HCT116 (cell line): ENCODE results near the gene CAPN1. TPM values are rescaled to one million over a fixed set of nuclear protein-coding genes. Genes with fewer than 3 reads are reported as not detected.

Source experiments
- ATAC-seq: fragments of 200-7000 bp; cut with Tn5 transposase; 2 replicates; pipeline ENCODE4 v1.9.1; 2020; ENCODE audit warnings: mild to moderate bottlenecking, moderate library complexity
- BruUV-seq: library from RNA; stranded (reverse); fragments of 400-500 nt; replicated peaks from 2 replicates; lab custom pipeline; 2021; lab: Mats Ljungman, UMichigan
- CTCF ChIA-PET: fragments of 300-600 bp; sonication (Branson Sonifier 250); formaldehyde crosslinking; loops from one replicate; lab custom pipeline; 2021; ENCODE audit warnings: antibody characterized with exemption; lab: Charles Lee
- POLR2A ChIA-PET: fragments of 300-600, 350-600 bp; sonication (Branson Sonifier 250); formaldehyde crosslinking; loops from one replicate; lab custom pipeline; 2021; ENCODE audit warnings: antibody characterized with exemption; lab: Charles Lee
- RAD21 ChIA-PET, 2 experiments: fragments of 300-600 bp; sonication (Branson Sonifier 250); formaldehyde crosslinking; loops; one replicate each; lab custom pipeline; 2023; ENCODE audit warnings: low total read pairs in 2 of 2; ENCODE audit not compliant: uncharacterized antibody in 2 of 2, unreplicated experiment in 2 of 2, low non-redundant PET in 1 of 2; lab: Charles Lee
- DNase-seq: peaks from one replicate; pipeline ENCODE4 v3.0.0-alpha.2; 2010; ENCODE audit warnings: low read depth, low spot score
- H2AFZ ChIP-seq: fragments of 200-600 bp; shearing (Covaris generic), sonication (generic); 2 replicates; pipeline ENCODE4 v1.6.1; 2017; ENCODE audit warnings: low read depth, mixed run types, mixed read lengths, antibody characterized with exemption, low read length; ENCODE audit not compliant: poor library complexity, severe bottlenecking
- H3K27ac ChIP-seq: 2 replicates; pipeline ENCODE4 v1.5.1; 2012; ENCODE audit warnings: low read depth, low read length
- H3K27me3 ChIP-seq: fragments of 200-600 bp; sonication (generic); 2 replicates; pipeline ENCODE4 v1.6.1; 2016; ENCODE audit warnings: mixed run types, low read length, mixed read lengths; ENCODE audit not compliant: insufficient read depth
- H3K36me3 ChIP-seq, 2 experiments: fragments of 200-500 bp in 1 of 2; fragments of 200-600 bp in 1 of 2; sonication (Bioruptor generic) in 1 of 2; sonication (generic) in 1 of 2; 2 replicates each; pipeline versions ENCODE4 v1.5.1 to v1.6.1; 2014 to 2016; ENCODE audit warnings: low read length in 2 of 2, inconsistent platforms in 1 of 2, mixed read lengths in 1 of 2, mixed run types in 1 of 2; ENCODE audit not compliant: insufficient read depth in 2 of 2, control insufficient read depth in 1 of 2
- H3K4me1 ChIP-seq, 2 experiments: fragments of 200-600 bp in 1 of 2; sonication (generic) in 1 of 2; 2 replicates each; pipeline versions ENCODE4 v1.5.1 to v1.6.1; 2012 to 2017; ENCODE audit warnings: low read length in 2 of 2, inconsistent platforms in 1 of 2, mild to moderate bottlenecking in 1 of 2, mixed read lengths in 1 of 2, mixed run types in 1 of 2, moderate library complexity in 1 of 2; ENCODE audit not compliant: insufficient read depth in 2 of 2, control insufficient read depth in 1 of 2
- H3K4me2 ChIP-seq: fragments of 200-600 bp; sonication (generic); 2 replicates; pipeline ENCODE4 v1.6.1; 2017; ENCODE audit warnings: mixed run types, low read length, mixed read lengths
- H3K4me3 ChIP-seq, 2 experiments: fragments of 200-600 bp in 1 of 2; sonication (generic) in 1 of 2; replicated peaks in 1 of 2; 2 replicates each; pipeline ENCODE4 v1.5.1; 2011 to 2016; ENCODE audit warnings: low read length in 2 of 2, control low read depth in 1 of 2, low read depth in 1 of 2, mild to moderate bottlenecking in 1 of 2, mixed read lengths in 1 of 2, mixed run types in 1 of 2
- H3K79me2 ChIP-seq: fragments of 200-600 bp; sonication (generic); 2 replicates; pipeline ENCODE4 v1.6.1; 2017; ENCODE audit warnings: mild to moderate bottlenecking, mixed run types, low read length, moderate library complexity, mixed read lengths; ENCODE audit not compliant: insufficient read depth
- H3K9ac ChIP-seq: fragments of 200-600 bp; sonication (generic); 2 replicates; pipeline ENCODE4 v1.6.1; 2016; ENCODE audit warnings: low read length, mixed read lengths
- H3K9me2 ChIP-seq: fragments of 200-600 bp; sonication (generic), shearing (Covaris generic); 2 replicates; pipeline ENCODE4 v1.6.1; 2017; ENCODE audit warnings: mixed run types, mild to moderate bottlenecking, moderate library complexity; ENCODE audit not compliant: insufficient read depth
- H3K9me3 ChIP-seq, 2 experiments: fragments of 200-500 bp in 1 of 2; fragments of 200-600 bp in 1 of 2; sonication (Bioruptor generic) in 1 of 2; sonication (generic) in 1 of 2; 2 replicates each; pipeline ENCODE4 v1.6.1; 2014 to 2017; ENCODE audit warnings: low read length in 2 of 2, mixed read lengths in 2 of 2, inconsistent platforms in 1 of 2, low read depth in 1 of 2, mild to moderate bottlenecking in 1 of 2, mixed run types in 1 of 2, moderate library complexity in 1 of 2; ENCODE audit not compliant: control insufficient read depth in 1 of 2, insufficient read depth in 1 of 2
- H4K20me1 ChIP-seq: fragments of 200-600 bp; sonication (generic), shearing (Covaris generic); 2 replicates; pipeline ENCODE4 v1.6.1; 2017; ENCODE audit warnings: mixed run types, mild to moderate bottlenecking, moderate library complexity; ENCODE audit not compliant: insufficient read depth
- CEBPB ChIP-seq: IDR thresholded peaks from 2 replicates; pipeline ENCODE4 v1.6.1; 2012; ENCODE audit warnings: low read depth
- CTCF ChIP-seq, 3 experiments: fragments of 200-600 bp in 1 of 3; sonication (generic) in 1 of 3; IDR thresholded peaks in 2 of 3; conservative IDR thresholded peaks in 1 of 3; 2 replicates each; pipeline ENCODE4 v1.5.1; 2012 to 2017; ENCODE audit warnings: low read depth in 2 of 3, low read length in 2 of 3, antibody characterized with exemption in 1 of 3, borderline replicate concordance in 1 of 3, control low read depth in 1 of 3, mild to moderate bottlenecking in 1 of 3, mixed read lengths in 1 of 3, mixed run types in 1 of 3, moderate library complexity in 1 of 3; ENCODE audit not compliant: insufficient read depth in 1 of 3
- EGR1 ChIP-seq: IDR thresholded peaks from 2 replicates; pipeline ENCODE4 v1.6.1; 2012; ENCODE audit warnings: low read depth
- ELF1 ChIP-seq: IDR thresholded peaks from 2 replicates; pipeline ENCODE4 v1.6.1; 2012; ENCODE audit warnings: low read depth, borderline replicate concordance
- EZH2 ChIP-seq: fragments of 200-600 bp; sonication (generic); IDR thresholded peaks from 2 replicates; pipeline ENCODE4 v1.6.1; 2017; ENCODE audit warnings: antibody characterized with exemption, mixed run types
- MAX ChIP-seq: IDR thresholded peaks from 2 replicates; pipeline ENCODE4 v1.6.1; 2012
- POLR2AphosphoS5 ChIP-seq: IDR thresholded peaks from 2 replicates; pipeline ENCODE4 v1.6.1; 2011; ENCODE audit warnings: mild to moderate bottlenecking, low read depth, low read length, moderate library complexity
- REST ChIP-seq: IDR thresholded peaks from 2 replicates; pipeline ENCODE4 v1.6.1; 2012; ENCODE audit warnings: low read depth
- SIN3A ChIP-seq: IDR thresholded peaks from 2 replicates; pipeline ENCODE4 v1.6.1; 2012; ENCODE audit warnings: low read depth
- YY1 ChIP-seq: IDR thresholded peaks from 2 replicates; pipeline ENCODE4 v1.6.1; 2011; ENCODE audit warnings: low read length, low read depth, moderate library complexity, mild to moderate bottlenecking; ENCODE audit not compliant: insufficient replicate concordance; ENCODE audit errors: extremely low read depth
- ZBTB33 ChIP-seq: IDR thresholded peaks from 2 replicates; pipeline ENCODE4 v1.6.1; 2011; ENCODE audit warnings: mild to moderate bottlenecking, low read length, moderate library complexity; ENCODE audit not compliant: insufficient replicate concordance; ENCODE audit errors: extremely low read depth
- ZNF274 ChIP-seq: fragments of 200-500 bp; sonication (Bioruptor generic); IDR thresholded peaks from 2 replicates; pipeline ENCODE4 v1.6.1; 2014; ENCODE audit warnings: mild to moderate bottlenecking, low read depth, low read length, inconsistent platforms
- intact Hi-C: fragments of 100-400 bp; cut with micrococcal nuclease; formaldehyde crosslinking; loops from 2 replicates; pipeline ENCODE4 v1.10.0; 2022
- total RNA-seq: library from RNA; stranded (reverse); gene quantifications from one replicate; pipeline ENCODE4 v1.2.1, GENCODE V29; 2021; ENCODE audit not compliant: unreplicated experiment

CAPN1 gene
- total RNA-seq, 1 experiment from 2014 or later, result 279 TPM

- no peak for TF ChIP-seq ELF1
- no peak for TF ChIP-seq EZH2
These were observed 24.4 kb upstream of the CAPN1 start (continued) for GRCh38 chr11:65157336-65157735.

DNA sequence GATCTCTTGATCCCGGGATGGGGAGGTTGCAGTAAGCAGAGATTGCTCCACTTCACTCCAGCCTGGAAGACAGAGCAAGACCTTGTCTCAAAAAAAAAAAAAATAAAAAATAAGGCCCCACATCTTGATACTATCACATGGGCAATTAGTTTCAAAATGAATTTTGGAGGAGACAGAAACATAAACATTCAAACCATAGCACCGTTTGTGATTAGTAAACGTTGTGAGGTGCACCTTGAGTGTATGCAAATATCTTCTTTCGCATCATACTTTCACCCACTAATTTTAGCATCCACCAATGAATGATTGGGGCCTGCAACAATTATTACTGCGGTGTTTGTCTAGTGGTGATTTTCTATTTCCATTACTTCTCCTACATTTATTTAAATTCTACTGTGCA is 22.7 kb upstream of the CAPN1 start:
- TF ChIP-seq POLR2AphosphoS5 (no peak), MAX (no peak), EGR1 (no peak), ZBTB33 (no peak), SIN3A (no peak), CTCF (IDR thresholded peaks at IDR 0.05 in 2 of 3, conservative IDR thresholded peaks at IDR 0.05 in 1 of 3; ENCODE audit: borderline replicate concordance in 1 of 3, insufficient read depth in 1 of 3, low read depth in 2 of 3, low read length in 2 of 3) (no peak), YY1 (no peak), ELF1 (no peak), CEBPB (no peak), EZH2 (no peak), ZNF274 (no peak), REST (no peak)
- no peaks in the 10 kb centered on the region for H3K9me2 ChIP-seq
- no peak overlapping the region for H3K9ac ChIP-seq
- H3K79me2 ChIP-seq, result no peaks in the 10 kb centered on the region
- intact Hi-C loops, result no loop called here
- no peaks in the 10 kb centered on the region for H3K27me3 ChIP-seq
- no TSS peak for BruUV-seq
- H3K36me3 ChIP-seq, result no peaks in the 10 kb centered on the region
- DNase-seq (no peak), ATAC-seq (no peak)
- ChIA-PET RAD21 (no interaction called here), CTCF (no interaction called here), POLR2A (interaction anchor here (1.1 kb wide), 1 partner anchor 11 kb away, joined by 3 read pairs; the partner anchor contains the start of gene SPDYC)
- no peak overlapping the region for H2AFZ ChIP-seq
- H3K4me2 ChIP-seq, result no peak overlapping the region
- no peak overlapping the region for H3K4me3 ChIP-seq
- H3K27ac ChIP-seq, result no peak overlapping the region
- no peaks in the 10 kb centered on the region for H3K9me3 ChIP-seq
- H4K20me1 ChIP-seq, result no peaks in the 10 kb centered on the region
- H3K4me1 ChIP-seq, result no peaks in the 10 kb centered on the region
